Measurements from ENCODE around the gene ALDH1L2.

Gene ALDH1L2

GRCh38 chr12:105083031-105083430 is 1.2 kb downstream of the ALDH1L2 start:
- no peak for DNase-seq

- no peak for DNase-seq
These were observed 5.3 kb downstream of the ALDH1L2 start for GRCh38 chr12:105078712-105079570.

GRCh38 chr12:105077435-105077834 is 6.8 kb downstream of the ALDH1L2 start:
- DNase-seq, result no peak

GRCh38 chr12:105076913-105077312 is 7.3 kb downstream of the ALDH1L2 start:
- no peak for DNase-seq

GRCh38 chr12:105076098-105076497 is 8.2 kb downstream of the ALDH1L2 start:
- DNase-seq, result no peak

- DNase-seq, result no peak
These were observed 11.3 kb downstream of the ALDH1L2 start for GRCh38 chr12:105072888-105073488.

GRCh38 chr12:105071981-105072380 is 12.3 kb downstream of the ALDH1L2 start:
- DNase-seq, result no peak

GRCh38 chr12:105069936-105070702 is 14.1 kb downstream of the ALDH1L2 start:
- DNase-seq, result no peak

GRCh38 chr12:105067511-105068031 is 16.7 kb downstream of the ALDH1L2 start:
- no peak for DNase-seq

- no peak for DNase-seq
These were observed 19.6 kb downstream of the ALDH1L2 start for GRCh38 chr12:105064564-105065178.

GRCh38 chr12:105060715-105061378 is 23.4 kb downstream of the ALDH1L2 start:
- no peak for DNase-seq

- peak in 1 of 5 experiments; percentile 70 for DNase-seq
These were observed 27.1 kb downstream of the ALDH1L2 start for GRCh38 chr12:105057174-105057573.

- DNase-seq, result peak; percentile 23 to 83 (median 57)
These were observed 31.1 kb downstream of the ALDH1L2 start for GRCh38 chr12:105053116-105053572.

GRCh38 chr12:105051981-105052380 is 32.3 kb downstream of the ALDH1L2 start:
- DNase-seq, result no peak

- DNase-seq, result no peak
These were observed 35.9 kb downstream of the ALDH1L2 start for GRCh38 chr12:105048315-105048714.

GRCh38 chr12:105047308-105047707 is 37.0 kb downstream of the ALDH1L2 start:
- DNase-seq, result no peak

- no peak for DNase-seq
These were observed 43.1 kb downstream of the ALDH1L2 start for GRCh38 chr12:105041186-105041585.

GRCh38 chr12:105040476-105040875 is 43.8 kb downstream of the ALDH1L2 start:
- DNase-seq, result no peak

GRCh38 chr12:105036937-105037649 is 47.2 kb downstream of the ALDH1L2 start:
- DNase-seq, result peak in 1 of 5 experiments; percentile 50

- DNase-seq, result peak in 1 of 5 experiments; percentile 46
These were observed 50.4 kb downstream of the ALDH1L2 start for GRCh38 chr12:105033851-105034250.

GRCh38 chr12:105032703-105033357 is 51.4 kb downstream of the ALDH1L2 start:
- DNase-seq, result no peak
